PFSK-1 (cell line): ENCODE data around the gene EMX2.

ENCODE experiments used
- FOXP2 ChIP-seq: optimal IDR thresholded peaks from 2 replicates; pipeline ENCODE3; 2011; ENCODE audit warnings: borderline replicate concordance, control low read depth, inconsistent platforms; ENCODE audit not compliant: insufficient read depth; ENCODE audit errors: extremely low read length, extremely low read depth
- POLR2AphosphoS5 ChIP-seq: IDR thresholded peaks from 2 replicates; pipeline ENCODE4 v1.6.1; 2012; ENCODE audit warnings: low read depth, mild to moderate bottlenecking, control low read depth, low read length, moderate library complexity
- SIN3A ChIP-seq: IDR thresholded peaks from 2 replicates; pipeline ENCODE4 v1.6.1; 2012; ENCODE audit warnings: mild to moderate bottlenecking, low read length, moderate library complexity, borderline replicate concordance; ENCODE audit not compliant: insufficient read depth
- TAF1 ChIP-seq: IDR thresholded peaks from 2 replicates; pipeline ENCODE4 v1.6.1; 2012; ENCODE audit warnings: low read length, control low read depth, borderline replicate concordance; ENCODE audit not compliant: insufficient read depth
- TF ChIP-seq, protein P1 (sequence below), 2 experiments: IDR thresholded peaks; 2 replicates each; pipeline versions ENCODE4 v1.6.1 to v1.8.0; 2011 to 2012; ENCODE audit warnings: low read depth in 2 of 2, low read length in 2 of 2, control low read depth in 1 of 2, inconsistent platforms in 1 of 2, mild to moderate bottlenecking in 1 of 2, moderate library complexity in 1 of 2; ENCODE audit not compliant: insufficient read depth in 1 of 2

Gene EMX2

GRCh38 chr10:117535298-117536071, 7.1 kb upstream of the EMX2 start:
- TF ChIP-seq POLR2AphosphoS5 (no peak), TAF1 (no peak), FOXP2 (no peak), SIN3A (no peak)
- TF ChIP-seq, protein P1, sequence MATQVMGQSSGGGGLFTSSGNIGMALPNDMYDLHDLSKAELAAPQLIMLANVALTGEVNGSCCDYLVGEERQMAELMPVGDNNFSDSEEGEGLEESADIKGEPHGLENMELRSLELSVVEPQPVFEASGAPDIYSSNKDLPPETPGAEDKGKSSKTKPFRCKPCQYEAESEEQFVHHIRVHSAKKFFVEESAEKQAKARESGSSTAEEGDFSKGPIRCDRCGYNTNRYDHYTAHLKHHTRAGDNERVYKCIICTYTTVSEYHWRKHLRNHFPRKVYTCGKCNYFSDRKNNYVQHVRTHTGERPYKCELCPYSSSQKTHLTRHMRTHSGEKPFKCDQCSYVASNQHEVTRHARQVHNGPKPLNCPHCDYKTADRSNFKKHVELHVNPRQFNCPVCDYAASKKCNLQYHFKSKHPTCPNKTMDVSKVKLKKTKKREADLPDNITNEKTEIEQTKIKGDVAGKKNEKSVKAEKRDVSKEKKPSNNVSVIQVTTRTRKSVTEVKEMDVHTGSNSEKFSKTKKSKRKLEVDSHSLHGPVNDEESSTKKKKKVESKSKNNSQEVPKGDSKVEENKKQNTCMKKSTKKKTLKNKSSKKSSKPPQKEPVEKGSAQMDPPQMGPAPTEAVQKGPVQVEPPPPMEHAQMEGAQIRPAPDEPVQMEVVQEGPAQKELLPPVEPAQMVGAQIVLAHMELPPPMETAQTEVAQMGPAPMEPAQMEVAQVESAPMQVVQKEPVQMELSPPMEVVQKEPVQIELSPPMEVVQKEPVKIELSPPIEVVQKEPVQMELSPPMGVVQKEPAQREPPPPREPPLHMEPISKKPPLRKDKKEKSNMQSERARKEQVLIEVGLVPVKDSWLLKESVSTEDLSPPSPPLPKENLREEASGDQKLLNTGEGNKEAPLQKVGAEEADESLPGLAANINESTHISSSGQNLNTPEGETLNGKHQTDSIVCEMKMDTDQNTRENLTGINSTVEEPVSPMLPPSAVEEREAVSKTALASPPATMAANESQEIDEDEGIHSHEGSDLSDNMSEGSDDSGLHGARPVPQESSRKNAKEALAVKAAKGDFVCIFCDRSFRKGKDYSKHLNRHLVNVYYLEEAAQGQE (IDR thresholded peaks at IDR 0.05; ENCODE audit: insufficient read depth in 1 of 2, low read depth in 2 of 2, low read length in 2 of 2): no peak

DNA sequence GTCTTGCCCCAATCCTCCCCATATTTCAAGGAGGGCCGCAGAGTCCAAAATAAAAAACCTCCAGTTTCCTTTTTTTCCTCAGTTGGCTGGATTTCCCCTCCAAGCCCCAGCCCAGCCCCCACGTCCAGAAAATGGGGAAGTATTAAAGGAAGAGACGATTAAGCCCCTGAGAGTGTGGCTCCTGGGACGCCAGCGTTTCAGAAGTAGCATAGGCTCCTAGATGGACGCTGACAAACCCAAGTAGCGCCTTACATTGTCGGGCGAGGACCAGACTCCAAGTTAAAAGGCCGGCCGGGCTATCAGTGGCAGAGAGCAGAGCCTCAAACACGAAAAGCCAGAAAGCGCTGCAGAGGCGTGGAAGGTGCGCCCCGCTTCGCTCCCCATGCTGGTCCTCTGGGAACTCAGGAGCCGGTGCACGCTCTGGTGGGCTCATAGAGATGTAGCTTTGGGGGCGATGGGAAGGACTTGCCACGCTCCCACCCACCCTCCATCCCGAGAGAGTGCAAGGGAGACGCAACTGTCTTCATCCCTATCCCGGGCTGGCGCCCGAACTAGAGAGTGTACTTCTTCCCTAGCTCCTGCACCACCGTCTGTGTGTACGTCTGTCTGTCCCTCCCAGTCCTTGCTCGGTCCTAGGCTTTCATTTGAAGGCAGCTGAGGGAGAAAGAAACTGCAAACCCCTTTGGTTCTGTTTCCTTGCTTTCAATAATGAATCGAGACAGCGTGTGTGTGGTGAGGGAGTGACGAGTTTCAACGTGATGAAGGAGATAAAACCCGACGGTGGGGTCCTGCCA, 6.3 kb upstream of the EMX2 start:
- TF ChIP-seq, protein P1 (IDR thresholded peaks at IDR 0.05; ENCODE audit: insufficient read depth in 1 of 2, low read depth in 2 of 2, low read length in 2 of 2): no peak
- TF ChIP-seq FOXP2: no peak
- TF ChIP-seq TAF1: no peak
- TF ChIP-seq SIN3A: no peak
- TF ChIP-seq POLR2AphosphoS5: no peak

GRCh38 chr10:117536866-117537435, 5.6 kb upstream of the EMX2 start:
- TF ChIP-seq POLR2AphosphoS5 (no peak), FOXP2 (no peak), TAF1 (no peak), SIN3A (no peak)
- TF ChIP-seq, protein P1 (IDR thresholded peaks at IDR 0.05; ENCODE audit: insufficient read depth in 1 of 2, low read depth in 2 of 2, low read length in 2 of 2): no peak

DNA sequence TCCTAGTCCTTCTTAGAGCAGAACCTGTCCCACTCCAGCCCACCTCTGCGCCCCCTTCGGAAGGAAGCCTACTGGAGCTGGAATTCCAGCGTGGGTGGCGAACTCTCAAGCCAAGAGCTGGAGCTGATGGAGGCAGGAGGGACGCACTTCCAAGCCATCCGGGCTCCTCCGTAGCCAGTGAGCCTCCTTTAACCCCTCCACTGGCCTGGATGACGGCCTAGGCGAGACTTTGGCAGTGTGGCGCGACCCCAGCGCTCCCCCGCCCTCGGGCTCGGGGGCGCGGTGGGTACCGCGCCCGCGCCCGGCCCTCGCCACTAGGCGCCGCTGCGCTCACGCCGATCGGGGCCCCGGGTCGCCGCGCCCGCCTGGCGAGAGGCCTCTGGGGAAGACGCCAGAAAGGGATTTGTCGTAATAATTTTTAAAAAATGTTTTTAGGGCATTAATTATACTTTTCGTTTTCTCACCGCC, 5.1 kb upstream of the EMX2 start:
- no peak for TF ChIP-seq TAF1
- TF ChIP-seq, protein P1 (IDR thresholded peaks at IDR 0.05; ENCODE audit: insufficient read depth in 1 of 2, low read depth in 2 of 2, low read length in 2 of 2): no peak
- TF ChIP-seq POLR2AphosphoS5: no peak
- TF ChIP-seq FOXP2: no peak
- TF ChIP-seq SIN3A: no peak
